Hindlimb muscle (tissue), 1 donor: Measurements from ENCODE around the gene PPT1. TPM values are rescaled to one million over a fixed set of nuclear protein-coding genes. Genes with fewer than 3 reads are reported as not detected.

Experiments
- DNase-seq: peaks from one replicate; pipeline ENCODE4 v3.0.0-alpha.2; 2013
- polyA plus RNA-seq: library from polyadenylated mRNA; unstranded; fragments of 120-200 nt; gene quantifications from one replicate; pipeline ENCODE4 v1.2.1, GENCODE V29; 2013; ENCODE audit not compliant: insufficient read length

Gene PPT1
- polyA plus RNA-seq, 1 donor = 38.2 TPM

- DNase-seq = no peak
Observed at GRCh38 chr1:40092241-40092640, 4.8 kb downstream of the PPT1 start.

DNA sequence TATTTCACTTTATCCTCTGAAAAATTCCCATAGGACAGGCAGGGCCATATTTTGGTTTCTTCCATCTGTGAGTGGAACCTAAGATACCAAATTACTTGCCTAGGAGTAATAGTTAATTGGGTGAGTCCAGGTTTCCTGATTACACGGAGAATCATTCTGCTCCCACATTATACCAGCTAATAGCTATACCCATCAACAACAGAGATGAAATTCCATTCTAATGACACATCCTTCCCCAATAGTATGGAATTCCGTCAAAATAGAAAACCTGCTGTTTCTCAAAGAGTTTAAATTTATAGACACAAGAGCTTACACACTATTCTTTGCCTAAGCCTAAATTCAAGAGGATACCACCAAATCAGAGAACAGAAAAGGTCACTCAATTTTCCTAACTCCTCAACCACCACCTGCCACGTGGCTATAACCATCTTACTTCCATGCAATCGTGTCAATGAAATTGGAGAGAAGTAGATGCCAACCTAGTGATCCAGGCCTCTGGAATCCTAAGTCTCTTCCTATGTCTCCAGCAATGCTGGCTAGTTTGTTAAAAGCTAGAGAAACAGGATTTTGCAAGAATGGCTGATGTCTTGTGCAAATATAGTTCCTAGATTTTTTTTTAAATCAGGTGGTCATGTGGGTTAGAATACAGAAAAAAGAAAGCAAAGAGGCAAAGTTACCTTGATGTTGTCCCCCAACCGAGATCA lies 6.2 kb downstream of the PPT1 start:
- no peak for DNase-seq

- DNase-seq = peak; percentile 22
Observed at GRCh38 chr1:40084750-40085149, 12.3 kb downstream of the PPT1 start.

- no peak for DNase-seq
Observed at GRCh38 chr1:40081871-40082270, 15.2 kb downstream of the PPT1 start.

- DNase-seq = no peak
Observed at GRCh38 chr1:40079774-40080400, 17.2 kb downstream of the PPT1 start.

DNA sequence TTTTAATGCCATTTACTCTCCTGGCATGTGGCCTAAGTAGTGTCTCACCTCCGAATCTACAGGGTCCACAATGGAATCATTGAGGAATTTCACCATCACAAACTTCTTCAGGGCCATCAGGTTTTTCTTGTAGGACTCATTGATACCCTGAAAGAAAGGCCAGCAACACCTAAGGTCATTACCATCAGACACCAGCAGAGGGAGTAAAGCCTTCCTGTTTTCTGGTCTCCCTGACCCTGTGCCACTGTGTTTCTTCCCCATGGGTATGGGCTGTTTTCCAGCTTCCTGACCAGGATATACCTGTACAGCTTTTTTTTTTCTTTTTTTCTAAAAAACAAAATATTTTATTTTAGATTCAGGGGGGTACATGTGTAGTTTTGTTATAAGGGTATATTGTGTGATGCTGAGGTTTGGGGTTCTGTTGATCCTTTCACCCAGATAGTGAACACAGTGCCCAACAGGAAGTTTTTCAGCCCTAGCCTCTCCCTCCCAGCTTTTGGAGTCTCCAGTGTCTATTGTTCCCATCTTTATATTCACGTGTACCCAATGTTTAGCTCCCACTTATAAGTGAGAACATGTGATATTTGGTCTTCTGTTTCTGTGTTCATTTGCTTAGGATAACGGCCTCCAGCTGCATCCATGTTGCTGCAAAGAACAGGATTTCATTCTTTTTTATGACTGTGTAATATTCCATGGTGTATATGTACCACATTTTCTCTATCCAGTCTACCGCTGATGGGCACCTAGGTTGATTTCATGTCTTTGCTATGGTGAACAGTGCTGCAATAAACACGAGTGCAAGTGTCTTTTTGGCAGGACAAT lies 18.3 kb downstream of the PPT1 start:
- DNase-seq = no peak

DNA sequence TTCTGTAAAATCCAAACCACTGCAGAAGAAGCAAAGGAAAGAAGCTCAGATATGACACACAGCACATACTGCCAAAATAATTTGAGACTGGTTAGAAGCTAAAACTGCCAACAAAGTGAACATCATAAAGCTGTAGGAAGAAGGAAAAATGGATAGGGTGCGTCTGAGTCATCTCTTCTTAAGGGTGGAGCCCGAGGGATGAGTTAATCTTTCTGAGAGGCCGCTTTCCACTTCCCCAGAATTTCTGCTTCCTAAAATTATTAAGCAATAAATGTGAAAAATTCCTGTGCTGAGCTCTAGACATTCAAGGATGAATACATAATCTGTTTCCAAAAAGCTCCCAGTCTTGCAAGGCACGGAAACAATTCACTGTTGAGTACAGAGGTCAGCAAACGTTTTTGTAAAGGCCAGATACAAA lies 20.1 kb downstream of the PPT1 start:
- DNase-seq = no peak

GRCh38 chr1:40075266-40075665 lies 21.8 kb downstream of the PPT1 start:
- DNase-seq = no peak

DNA sequence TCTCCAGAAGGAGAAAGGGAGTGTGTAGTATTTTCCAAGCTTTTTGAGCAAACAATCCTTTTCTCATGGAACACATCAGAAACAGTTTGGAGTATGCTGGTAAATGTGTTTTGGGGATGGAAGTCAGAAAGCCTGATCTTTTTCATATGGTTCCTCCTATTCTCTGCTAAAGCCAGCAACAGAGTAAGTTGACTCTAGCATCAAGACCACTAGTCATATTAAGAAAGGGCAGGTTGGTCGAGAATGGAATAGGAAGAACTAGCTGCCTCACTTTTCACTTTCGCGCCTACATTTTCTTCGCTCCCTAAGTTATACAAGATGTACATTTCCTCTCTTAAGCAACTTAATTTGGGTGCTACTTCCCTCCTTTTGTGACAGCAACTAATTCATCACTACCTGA lies 24.0 kb downstream of the PPT1 start:
- DNase-seq = no peak

DNA sequence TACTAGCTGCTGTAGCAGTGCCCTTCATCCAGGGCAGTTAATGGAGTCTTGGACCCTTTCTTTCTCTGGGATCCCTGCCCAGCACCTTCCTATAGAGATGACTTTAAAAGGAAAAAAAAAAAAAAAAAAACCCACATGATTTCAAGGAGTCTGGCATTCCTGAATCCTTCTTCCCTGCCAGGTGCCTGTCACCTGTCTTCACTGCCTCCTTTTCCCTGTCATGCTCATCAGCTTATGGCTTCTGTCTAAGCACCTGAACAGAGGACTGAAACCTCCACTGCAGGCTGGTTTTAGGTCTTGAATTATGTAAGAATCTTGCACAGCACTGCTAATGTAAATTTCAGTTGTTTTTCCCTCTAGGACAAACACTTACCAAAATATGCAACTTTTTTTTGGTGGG lies 24.9 kb downstream of the PPT1 start:
- DNase-seq = no peak

GRCh38 chr1:40067851-40068250 lies 29.2 kb downstream of the PPT1 start:
- no peak for DNase-seq

- DNase-seq = no peak
Observed at GRCh38 chr1:40067023-40067422, 30.0 kb downstream of the PPT1 start.

GRCh38 chr1:40064797-40065499 lies 32.1 kb downstream of the PPT1 start:
- no peak for DNase-seq

DNA sequence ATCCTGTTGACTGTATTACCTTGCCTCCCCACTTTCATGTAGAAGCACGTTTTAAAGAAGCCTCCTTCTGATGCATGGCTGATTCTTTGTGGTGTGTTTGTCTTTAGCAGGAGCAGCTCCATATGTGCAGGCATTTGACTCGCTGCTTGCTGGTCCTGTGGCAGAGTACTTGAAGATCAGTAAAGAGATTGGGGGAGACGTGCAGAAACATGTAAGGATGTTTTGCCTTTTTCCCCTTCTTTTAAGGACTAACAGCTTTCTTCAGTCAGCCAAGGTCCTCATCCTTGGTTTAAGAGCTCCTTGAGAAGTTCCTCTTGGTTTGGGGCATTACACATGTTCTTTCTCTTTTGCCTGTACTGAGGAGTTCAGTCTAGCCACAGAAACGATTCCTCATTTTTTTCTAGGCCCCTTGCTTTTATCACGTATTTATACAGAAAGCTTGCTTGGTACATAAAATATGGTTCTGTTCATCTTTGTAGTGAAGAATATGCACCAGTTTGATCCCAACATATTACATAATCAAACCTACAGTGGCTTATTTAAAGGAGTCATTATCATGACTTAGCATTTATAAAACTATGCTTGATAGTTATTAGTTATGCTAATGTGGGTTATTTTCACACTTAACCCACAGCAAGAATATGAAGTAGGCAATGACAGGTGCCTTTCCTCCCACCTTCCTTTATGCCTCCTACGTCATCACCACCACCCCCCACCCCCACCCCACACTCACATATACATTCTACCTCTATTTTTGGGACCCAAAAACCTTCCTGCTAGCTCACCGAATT lies 36.9 kb downstream of the PPT1 start:
- DNase-seq = no peak

GRCh38 chr1:40059338-40059959 lies 37.6 kb downstream of the PPT1 start:
- DNase-seq = no peak

- DNase-seq = no peak
Observed at GRCh38 chr1:40058453-40059337, 38.4 kb downstream of the PPT1 start.

GRCh38 chr1:40058097-40058452 lies 39.0 kb downstream of the PPT1 start:
- DNase-seq = no peak

DNA sequence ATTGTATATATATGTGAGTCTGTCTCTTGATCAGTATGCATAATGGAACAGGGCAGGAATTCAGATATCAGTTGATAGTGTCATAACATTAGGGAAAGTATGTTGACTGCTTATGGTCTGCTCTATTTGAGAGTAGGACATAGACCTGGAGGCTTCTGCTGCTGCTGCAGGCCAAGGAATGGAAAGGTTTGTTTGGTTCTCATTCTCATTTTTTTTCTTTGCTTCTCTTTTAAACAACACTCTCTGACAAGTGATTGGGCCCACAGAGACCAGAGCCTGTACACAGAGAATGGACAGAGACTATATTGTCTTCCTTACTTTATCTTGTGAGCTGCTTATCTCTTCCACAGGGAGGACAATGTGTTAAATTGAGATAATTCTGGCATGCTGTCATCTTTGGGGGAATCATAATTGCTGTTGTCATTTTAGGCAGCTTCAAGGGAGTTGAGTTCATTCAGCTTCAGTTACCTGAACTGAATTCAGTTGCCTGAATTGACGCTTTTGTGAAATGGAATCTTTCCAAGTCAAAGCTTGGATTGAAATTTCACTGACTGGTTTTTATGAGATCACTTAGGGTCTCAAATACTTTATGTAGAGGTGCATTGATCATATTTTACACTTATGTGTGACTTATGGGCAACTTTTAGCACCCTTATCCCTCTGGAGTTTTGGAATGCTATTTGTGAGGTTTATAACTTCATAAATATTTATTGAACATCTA lies 39.6 kb downstream of the PPT1 start:
- no peak for DNase-seq

GRCh38 chr1:40056519-40057309 lies 40.3 kb downstream of the PPT1 start:
- DNase-seq = no peak
